ENCODE measurements around the gene NAAA. TPM values are rescaled to one million over a fixed set of nuclear protein-coding genes. Genes with fewer than 3 reads are reported as not detected.

Gene NAAA
- total and polyA plus RNA-seq, 2 experiments from 2014 or later = 7.5 to 24.8 TPM

DNA sequence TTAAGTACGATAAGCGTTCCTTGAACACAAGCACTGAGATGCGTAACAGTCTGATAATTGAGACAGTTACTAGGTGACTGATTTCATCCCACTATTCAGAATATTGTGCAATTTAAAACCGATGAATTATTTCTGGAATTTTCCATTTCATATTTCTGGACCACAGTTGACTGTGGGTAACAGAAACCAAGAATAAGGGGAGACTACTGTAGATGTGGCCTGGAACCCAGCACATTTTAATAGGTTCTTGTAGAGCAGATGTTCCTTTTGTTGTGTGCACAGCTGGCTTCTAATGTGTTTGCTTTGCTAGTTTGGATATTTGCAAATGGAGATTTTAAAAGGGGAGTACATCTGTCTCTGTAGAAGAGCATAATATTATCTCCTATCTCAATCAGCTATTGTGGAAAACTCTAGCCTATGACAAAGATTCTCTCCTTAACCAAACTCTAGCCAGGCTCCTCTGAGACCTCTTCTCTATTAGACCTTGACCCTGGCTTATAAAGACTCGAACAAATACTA, 16.4 kb downstream of the NAAA start:
- H3K4me1 ChIP-seq (ENCODE audit: low read depth) = no peaks in the 10 kb centered on the region

DNA sequence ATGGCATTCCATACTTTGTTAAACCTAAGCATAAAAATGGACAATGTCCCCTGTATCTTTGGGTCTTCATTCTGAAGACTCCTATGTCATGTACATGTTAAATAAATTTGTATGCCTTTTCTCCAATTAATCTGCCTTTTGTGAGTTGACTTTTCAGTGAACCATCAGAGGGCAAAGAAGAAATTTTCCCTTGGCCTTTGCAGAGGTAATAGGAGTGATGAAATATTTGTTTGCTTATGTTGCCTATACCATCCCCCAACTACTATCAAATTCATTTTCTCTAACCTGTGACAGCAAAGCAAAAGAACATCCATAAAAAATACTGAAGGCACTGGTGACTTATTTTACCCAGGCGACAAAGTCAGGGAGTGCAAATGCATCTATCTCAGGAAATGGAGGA, 18.2 kb downstream of the NAAA start:
- Histone ChIP-seq H3K4me3 (no peak overlapping the region), H3K4me1 (ENCODE audit: low read depth) (no peaks in the 10 kb centered on the region), H3K27me3 (no peaks in the 10 kb centered on the region), H3K9me3 (ENCODE audit: low read depth) (no peaks in the 10 kb centered on the region), H3K27ac (no peak overlapping the region), H3K36me3 (no peaks in the 10 kb centered on the region)
- TF ChIP-seq, protein P1, sequence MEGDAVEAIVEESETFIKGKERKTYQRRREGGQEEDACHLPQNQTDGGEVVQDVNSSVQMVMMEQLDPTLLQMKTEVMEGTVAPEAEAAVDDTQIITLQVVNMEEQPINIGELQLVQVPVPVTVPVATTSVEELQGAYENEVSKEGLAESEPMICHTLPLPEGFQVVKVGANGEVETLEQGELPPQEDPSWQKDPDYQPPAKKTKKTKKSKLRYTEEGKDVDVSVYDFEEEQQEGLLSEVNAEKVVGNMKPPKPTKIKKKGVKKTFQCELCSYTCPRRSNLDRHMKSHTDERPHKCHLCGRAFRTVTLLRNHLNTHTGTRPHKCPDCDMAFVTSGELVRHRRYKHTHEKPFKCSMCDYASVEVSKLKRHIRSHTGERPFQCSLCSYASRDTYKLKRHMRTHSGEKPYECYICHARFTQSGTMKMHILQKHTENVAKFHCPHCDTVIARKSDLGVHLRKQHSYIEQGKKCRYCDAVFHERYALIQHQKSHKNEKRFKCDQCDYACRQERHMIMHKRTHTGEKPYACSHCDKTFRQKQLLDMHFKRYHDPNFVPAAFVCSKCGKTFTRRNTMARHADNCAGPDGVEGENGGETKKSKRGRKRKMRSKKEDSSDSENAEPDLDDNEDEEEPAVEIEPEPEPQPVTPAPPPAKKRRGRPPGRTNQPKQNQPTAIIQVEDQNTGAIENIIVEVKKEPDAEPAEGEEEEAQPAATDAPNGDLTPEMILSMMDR (IDR thresholded peaks at IDR 0.05; ENCODE audit: low read depth, low read length) = no peak
- no peak for DNase-seq (ENCODE audit: low read depth in 1 of 2, low spot score in 1 of 2)

More for the DNA sequence above, 16.4 kb downstream of the NAAA start:
- no peaks in the 10 kb centered on the region for H3K36me3 ChIP-seq
- no peak overlapping the region for H3K27ac ChIP-seq
- H3K27me3 ChIP-seq = no peaks in the 10 kb centered on the region
- no peak for DNase-seq (ENCODE audit: low read depth in 1 of 2, low spot score in 1 of 2)
- TF ChIP-seq, protein P1 (IDR thresholded peaks at IDR 0.05; ENCODE audit: low read depth, low read length) = no peak
- no peaks in the 10 kb centered on the region for H3K9me3 ChIP-seq (ENCODE audit: low read depth)
- H3K4me3 ChIP-seq = no peak overlapping the region

DNA sequence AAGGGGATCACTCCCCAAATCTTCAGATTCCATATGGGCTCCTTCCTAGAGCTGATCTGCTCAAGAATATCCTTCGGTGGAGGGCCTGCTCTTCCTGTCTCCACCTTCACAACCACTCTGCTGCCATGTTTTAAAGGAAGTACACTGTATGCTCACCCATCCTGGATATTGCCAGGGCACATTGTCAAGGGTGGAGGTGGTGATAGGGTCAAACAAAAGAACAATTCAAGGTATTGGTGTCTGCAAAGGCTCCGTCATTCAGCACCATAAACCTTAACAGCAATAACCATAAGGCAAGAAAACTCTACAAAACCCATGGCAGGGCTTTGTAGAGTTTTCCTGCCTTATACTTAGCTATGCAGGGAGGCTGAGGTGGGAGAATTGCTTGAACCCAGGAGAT, 18.9 kb downstream of the NAAA start:
- Histone ChIP-seq H3K9me3 (ENCODE audit: low read depth) (no peaks in the 10 kb centered on the region), H3K27ac (no peak overlapping the region), H3K4me1 (ENCODE audit: low read depth) (no peaks in the 10 kb centered on the region), H3K4me3 (no peak overlapping the region), H3K36me3 (no peaks in the 10 kb centered on the region), H3K27me3 (no peaks in the 10 kb centered on the region)
- TF ChIP-seq, protein P1 (IDR thresholded peaks at IDR 0.05; ENCODE audit: low read depth, low read length) = no peak
- DNase-seq (ENCODE audit: low read depth in 1 of 2, low spot score in 1 of 2) = no peak

DNA sequence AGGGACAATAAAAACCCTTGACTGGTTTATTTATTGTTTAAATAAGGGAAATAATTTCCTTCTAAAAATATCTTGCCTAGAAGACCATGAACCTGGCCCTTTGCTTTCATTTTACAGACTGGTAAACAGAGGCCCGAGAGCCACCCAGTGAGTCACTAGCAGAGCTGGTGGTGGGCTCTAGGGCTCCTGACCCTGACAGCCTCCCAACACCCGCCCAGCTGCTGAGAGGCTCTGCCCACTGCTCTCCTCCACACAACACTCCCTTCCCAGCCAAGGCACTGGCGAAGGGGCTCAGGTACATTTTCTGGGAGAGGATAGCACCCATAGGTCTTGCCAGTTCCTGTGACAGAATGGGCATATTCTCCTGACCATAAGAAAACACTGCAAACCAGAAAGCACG, 20.5 kb downstream of the NAAA start:
- Histone ChIP-seq H3K4me3 (no peak overlapping the region), H3K27me3 (no peaks in the 10 kb centered on the region), H3K4me1 (ENCODE audit: low read depth) (no peaks in the 10 kb centered on the region), H3K9me3 (ENCODE audit: low read depth) (no peaks in the 10 kb centered on the region), H3K36me3 (no peaks in the 10 kb centered on the region), H3K27ac (no peak overlapping the region)
- TF ChIP-seq, protein P1 (IDR thresholded peaks at IDR 0.05; ENCODE audit: low read depth, low read length) = no peak
- no peak for DNase-seq (ENCODE audit: low read depth in 1 of 2, low spot score in 1 of 2)

DNA sequence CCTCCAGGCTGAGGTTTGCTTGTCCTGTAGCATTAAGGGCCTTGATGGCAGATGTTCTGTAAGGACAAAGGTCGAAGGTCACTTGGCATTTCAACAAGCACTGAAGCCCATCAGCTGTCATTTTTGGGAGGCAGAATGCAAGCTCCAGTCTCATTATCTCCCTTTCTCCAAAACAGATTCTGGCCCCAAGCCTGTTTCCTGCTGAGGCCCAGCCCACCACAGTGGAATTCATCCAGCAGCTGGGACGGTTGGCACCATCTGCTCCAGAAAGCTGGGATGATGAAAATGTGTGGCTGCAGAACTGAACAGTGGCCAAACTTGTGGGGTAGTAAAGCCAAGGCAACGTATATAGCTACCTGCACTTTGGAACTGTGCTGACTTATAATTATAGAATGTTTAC, 20.9 kb downstream of the NAAA start:
- no peaks in the 10 kb centered on the region for H3K4me1 ChIP-seq (ENCODE audit: low read depth)
- H3K4me3 ChIP-seq = no peak overlapping the region
- H3K27ac ChIP-seq = no peak overlapping the region
- H3K36me3 ChIP-seq = no peaks in the 10 kb centered on the region
- H3K9me3 ChIP-seq (ENCODE audit: low read depth) = no peaks in the 10 kb centered on the region
- TF ChIP-seq, protein P1 (IDR thresholded peaks at IDR 0.05; ENCODE audit: low read depth, low read length) = no peak
- peak in 1 of 2 donors; percentile 89 for DNase-seq (ENCODE audit: low read depth in 1 of 2, low spot score in 1 of 2)
- H3K27me3 ChIP-seq = no peaks in the 10 kb centered on the region
